ENCODE results near the gene GRB10. TPM values are rescaled to one million over a fixed set of nuclear protein-coding genes. Genes with fewer than 3 reads are reported as not detected.

Gene GRB10
- total RNA-seq, 1 donor from 2014 or later: 106 TPM

DNA sequence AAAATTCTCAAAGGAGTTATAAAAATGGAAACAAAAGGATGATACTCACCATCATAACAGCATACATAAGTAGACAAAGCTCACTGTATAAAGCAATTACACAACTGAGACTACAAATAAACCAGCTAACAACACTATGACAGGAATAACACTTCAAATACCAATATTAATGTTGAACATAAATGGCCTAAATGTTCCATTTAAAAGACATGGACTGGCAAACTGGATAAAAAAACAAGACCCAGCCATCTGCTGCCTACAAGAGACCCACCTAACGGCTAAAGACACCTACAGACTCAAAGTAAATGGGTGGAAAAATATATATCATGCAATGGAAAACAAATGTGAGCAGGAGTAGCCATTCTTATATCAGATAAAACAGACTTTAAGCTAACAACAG, 148.3 kb downstream of the GRB10 start:
- DNase-seq (ENCODE audit: low spot score): no peak

DNA sequence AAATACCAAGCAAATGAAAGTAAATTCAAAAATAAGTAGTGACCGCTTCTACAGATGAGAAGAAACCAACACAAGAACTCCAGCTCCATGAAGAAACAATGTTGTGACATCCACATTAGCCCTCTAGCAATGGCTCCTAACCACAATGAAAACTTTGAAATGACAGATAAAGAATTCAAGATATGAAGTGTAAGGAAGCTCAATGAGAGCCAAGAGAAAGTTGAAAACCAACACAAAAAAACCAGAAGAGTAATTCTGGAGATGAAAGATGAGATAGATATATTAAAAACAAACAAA, 149.3 kb downstream of the GRB10 start:
- DNase-seq (ENCODE audit: low spot score): no peak

DNA sequence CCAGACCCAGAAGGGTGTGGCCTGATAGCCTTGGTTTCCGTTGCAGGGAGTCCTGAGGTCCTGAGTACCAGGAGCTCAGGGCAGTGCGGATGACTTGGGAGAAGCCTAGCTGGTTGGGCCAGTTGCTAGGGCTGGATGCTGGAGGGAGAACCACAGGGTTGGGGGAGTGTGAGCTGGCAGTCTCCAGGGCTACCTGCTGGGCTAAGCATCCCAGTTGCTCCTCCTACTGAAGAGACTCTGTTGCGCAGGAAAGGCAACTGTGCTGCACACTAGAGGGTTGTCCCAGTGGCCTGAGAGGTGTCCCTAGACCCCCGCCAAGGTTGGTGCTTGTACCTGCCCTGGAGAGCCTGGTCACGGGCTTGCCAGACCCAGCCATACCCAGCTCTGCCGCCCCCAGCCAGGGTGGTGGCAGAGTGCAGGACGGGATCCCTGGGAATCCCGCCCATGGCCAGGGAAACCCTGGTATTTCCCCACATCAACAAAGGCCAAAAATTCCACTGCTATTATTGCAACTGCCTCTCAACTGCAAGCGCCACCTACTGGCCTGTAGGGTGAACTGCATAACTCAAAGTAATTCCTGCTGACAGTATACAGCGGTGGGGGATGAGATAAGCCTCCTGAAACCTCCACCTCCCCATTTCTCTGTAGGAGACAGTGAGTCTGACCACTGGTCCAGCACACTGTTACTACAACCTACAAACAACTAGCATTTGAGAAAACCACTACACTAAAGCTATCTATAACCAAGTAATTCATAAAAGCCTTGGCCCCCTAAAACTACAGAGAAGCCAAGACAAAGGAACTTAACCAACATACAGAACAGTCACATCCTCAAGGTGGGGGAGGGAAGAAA, 149.9 kb downstream of the GRB10 start:
- peak; percentile 47 for DNase-seq (ENCODE audit: low spot score)

DNA sequence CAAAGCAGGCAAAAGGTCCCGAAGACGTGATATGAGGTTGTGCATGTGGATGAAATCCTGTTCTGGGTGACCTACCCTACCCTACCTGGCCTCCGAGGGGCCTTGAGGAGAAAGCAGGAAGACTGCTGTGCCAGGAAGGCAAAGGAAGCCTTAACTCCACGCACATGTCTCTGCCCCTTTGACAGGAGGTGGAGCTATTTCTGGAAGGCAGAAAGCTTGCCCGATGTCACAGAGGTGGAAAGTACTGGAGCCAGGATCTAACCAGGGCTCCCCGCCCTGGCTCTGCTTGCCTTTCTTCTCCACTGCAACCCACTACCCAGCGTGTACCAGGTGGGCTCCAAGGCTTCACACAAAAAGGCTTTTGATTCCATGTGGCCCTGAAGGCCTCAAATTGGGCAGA, 151.1 kb downstream of the GRB10 start:
- no peak for DNase-seq (ENCODE audit: low spot score)

DNA sequence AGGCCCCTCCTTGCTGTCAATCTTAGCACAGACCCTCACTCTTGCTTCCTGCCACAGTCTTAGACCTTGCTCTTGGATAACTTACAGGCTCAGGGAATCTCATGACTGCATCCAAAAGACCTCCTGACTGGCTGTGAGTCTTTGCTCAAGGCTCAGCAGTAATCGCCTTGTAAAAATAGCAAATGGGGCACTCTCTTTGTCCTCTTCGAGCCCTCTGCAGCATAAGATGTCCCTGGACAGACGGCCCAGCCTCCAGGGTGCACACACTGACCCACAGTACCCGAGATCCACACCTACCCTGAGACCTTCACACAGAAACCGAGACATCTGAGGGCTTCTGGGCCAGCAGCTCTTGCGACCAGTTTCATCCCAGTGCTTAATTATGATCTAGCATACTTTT, 151.6 kb downstream of the GRB10 start:
- DNase-seq (ENCODE audit: low spot score): no peak

DNA sequence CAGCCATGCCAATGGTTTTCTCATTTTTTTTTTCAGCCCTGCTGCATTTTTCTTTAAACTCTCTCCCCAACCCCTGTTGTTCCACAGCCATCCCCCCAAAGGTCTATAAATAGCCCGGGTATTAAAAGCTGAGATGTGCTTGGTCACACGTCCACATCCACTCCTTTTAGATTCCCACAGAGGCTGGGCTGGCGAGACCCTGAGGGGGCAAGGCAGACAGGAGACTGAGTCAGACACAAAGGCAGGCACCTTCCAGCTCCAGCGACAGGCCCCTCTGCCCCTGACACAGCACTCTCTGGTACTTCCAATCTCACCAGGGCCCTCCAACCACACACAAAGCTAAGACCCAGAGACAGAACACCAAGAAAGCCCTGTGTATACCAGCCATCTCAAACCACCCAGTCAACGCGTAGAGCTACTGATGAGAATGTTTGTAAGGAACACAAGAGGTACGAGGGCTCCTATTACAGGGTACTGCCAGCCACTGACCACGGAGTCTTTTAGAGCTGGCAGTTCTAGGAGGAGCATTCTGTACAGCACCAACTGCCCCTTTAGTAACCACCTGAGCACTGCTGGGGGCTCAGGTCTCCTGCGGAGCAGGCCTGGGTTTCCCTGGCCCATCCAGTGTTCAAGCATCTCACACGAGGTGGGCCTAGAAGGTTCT, 153.3 kb downstream of the GRB10 start:
- DNase-seq (ENCODE audit: low spot score): no peak

DNA sequence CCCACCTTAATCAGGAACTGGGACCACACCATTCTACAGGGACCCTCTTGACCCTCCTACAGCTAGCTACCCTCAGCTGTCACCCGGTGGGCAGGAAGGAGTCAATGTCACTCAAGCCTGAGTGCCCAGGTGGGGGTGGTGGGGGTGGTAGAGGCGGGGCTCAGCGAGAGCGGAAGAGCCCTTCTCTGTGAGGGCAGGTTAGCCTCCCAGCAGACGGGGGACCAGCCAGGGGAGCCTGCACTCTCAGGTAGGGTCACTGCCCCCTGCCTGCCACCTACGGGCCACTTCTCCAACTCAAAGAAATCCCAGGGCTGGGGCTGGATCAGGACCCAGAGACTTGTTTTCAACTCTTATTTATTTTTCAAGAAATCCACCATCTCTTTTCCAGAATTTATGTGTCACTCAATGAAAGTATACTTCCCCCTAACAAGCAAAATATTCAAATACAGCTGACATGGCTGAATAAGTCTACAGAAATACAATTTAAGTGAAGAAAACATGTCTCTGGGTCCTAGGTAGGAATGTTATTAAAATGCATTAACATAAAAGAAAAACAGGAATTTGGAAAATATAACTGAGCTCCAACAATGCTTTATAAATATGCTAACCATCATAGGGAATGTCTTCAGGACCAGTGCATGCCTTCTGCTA, 154.1 kb downstream of the GRB10 start:
- DNase-seq (ENCODE audit: low spot score): no peak

DNA sequence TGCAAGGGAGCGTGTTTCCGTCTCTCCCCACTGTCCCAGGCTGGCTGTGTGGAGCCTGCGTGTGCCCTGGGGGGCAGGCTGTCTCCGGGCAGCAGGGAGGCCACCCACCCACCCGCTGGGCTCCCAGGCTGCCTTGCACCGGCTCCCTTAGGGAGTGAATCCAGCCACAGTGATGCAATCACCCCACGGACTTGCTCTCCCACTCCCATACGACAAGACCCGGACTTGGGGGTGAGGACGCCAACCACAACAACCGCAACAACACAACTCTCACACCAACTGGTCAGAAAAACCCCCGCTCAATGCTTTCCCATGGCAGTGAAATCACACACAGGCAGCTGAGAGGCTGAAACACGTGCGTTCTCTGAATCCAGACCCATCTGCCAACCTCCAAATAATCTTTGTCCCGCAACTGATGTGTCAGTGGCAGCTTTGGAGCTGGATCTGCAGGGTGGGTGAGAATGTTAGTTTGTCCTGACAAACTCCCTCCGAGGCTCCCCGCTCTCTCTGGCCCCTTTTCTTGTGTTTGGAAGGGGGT, 154.8 kb downstream of the GRB10 start:
- DNase-seq (ENCODE audit: low spot score): no peak

DNA sequence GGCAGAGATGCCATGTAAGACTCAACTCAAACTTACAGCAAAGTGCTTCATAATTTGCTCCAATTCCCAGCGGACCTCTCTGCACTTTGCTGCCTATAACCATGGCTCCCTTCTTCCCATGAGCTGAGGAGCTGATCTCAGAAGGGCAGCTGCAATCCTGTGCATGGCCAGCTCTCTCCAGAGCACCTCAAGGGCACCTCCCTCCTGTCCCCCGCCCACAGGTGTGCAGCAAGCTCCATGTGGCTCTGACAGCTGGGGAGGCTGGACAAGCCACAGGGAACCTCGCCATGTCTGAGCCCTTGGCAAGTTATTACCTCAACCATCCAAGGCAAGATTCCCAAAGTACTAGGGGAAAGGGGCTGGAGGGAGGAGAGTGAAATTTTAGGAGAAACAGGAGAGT, 156.4 kb downstream of the GRB10 start:
- DNase-seq (ENCODE audit: low spot score): no peak

DNA sequence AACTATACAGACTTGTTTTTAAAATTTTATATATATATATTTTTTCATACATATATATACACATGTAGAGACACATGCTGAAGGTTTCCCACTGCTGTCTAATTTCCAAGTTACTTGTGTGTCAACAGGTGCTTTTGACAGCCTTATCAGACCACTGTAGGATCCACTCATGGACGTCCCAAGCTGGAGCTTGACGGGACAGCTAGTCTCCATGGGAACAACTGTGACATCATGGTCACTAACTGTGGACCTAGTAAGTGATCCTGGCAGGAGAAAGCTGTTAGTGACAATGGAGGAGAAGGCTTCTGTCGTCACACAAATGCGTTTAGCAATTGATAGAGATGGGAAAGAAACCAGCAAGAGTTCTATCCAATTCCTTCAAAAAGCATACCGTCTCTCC, 157.3 kb downstream of the GRB10 start:
- DNase-seq (ENCODE audit: low spot score): no peak

DNA sequence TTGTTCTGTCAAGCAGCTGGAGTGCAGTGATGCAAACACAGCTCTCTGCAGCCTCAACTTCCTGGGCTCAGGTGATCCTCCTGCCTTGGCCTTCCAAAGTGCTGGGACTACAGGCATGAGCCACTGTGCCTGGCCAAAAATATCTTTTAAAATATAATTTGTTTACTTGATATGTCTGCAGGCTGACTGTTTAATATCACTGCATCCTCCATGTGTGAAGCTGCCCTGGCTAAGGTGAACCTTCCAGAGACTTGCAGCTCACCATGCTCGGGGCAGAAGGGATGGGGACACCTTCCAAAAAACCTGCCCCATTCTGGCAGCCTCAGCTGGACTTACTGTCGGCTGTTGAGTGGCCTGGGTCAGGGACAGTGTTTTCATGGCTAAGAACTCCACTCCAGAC, 159.9 kb downstream of the GRB10 start:
- no peak for DNase-seq (ENCODE audit: low spot score)

DNA sequence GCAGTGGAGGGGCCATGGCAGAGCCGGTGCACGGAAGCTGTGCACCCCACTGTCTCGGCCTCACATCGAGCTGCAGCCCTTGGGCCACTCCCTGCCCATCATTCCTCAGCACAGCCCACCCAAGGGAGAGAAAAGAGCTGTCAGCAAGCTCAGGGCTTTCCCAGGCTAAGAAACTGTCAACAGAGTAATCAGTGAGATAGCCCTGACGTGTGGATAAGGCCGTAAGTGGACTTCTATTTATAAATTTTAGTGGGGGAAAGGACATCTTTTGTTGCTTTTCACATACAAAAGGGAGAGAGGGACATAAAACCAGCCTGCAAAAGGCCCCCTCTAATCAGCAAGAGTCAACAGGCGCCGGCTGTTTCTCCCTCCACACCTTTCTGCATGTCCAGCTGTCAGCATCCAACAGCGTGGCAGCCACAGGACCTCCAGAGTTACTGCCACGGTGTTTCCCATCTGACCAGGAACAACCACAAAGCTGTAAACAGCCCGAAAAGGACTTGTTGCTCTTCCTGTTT, 160.7 kb downstream of the GRB10 start:
- no peak for DNase-seq (ENCODE audit: low spot score)

DNA sequence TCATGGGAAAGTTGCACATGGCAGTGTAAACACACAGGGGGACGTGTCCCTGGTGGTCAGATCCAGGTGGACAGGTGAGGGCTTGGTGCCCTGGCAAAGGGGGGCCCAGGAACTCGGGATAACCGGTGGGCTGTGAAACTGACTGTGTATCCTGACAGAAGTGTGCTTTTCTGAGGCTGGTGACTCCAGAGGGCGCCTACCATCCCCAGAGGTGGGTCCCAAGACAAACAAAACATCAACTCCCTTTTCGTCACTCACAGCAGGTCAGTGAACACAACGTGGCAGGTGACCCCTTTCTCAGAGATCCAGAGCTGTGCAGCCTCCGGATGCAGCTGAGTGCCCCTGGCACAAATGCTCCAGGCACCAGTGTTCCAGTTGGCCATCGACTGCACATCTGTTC, 161.5 kb downstream of the GRB10 start:
- no peak for DNase-seq (ENCODE audit: low spot score)

DNA sequence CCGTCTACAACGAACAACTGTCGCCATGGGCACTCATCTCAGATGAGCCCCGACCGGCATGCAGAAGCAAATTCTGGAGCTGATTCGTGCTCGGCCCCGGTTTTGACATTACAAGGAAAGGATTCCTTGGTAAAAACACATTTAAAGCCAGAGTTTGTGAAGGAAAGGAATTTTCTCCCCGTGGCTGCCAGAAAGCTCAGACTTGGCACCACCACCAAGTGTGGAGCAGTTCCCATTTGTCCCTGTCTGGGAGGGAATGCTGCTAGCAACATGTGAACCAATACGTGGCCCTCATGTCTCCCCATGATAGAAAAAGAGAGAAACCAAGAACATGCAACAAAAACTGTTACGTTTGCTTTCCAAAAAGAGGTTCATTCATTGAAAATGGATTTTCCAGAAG, 162.3 kb downstream of the GRB10 start:
- no peak for DNase-seq (ENCODE audit: low spot score)

DNA sequence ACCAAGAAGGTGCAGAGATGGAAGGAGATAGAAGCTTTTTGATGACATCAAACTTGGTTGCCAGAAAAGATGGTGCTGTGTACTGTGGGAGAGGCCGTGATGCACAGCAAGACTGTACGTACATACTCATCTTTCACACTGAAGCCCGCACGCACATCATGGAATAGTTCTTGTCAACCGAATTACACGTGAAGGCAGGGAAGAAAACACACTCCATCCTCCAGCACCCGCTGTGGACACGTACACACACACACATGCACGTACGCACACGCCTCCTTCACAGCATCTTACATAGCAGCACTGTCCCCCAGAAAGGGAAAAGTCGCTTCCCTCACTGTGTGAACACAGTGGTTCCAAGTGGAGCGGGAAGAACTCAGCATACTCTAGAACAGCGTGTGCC, 163.0 kb downstream of the GRB10 start:
- DNase-seq (ENCODE audit: low spot score): no peak

DNA sequence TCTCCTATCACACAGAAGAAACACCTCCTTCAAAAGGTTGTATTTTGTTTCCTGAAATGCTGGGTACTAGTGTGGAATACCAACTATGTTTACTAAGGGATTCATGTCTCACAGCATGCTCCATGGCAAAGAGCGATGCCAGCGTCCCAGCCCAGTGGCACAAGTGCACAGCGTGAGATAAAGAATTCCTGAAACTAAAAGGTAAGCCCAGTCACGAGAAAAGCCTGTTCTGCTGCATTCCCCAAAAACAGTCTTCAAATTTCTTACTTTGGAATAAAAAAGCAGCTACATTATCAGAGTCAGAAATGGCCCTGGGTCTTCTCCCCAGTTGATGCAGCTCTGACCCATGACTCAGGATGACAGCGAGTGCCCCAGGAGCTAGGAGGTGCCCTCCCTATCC, 164.4 kb downstream of the GRB10 start:
- no peak for DNase-seq (ENCODE audit: low spot score)

DNA sequence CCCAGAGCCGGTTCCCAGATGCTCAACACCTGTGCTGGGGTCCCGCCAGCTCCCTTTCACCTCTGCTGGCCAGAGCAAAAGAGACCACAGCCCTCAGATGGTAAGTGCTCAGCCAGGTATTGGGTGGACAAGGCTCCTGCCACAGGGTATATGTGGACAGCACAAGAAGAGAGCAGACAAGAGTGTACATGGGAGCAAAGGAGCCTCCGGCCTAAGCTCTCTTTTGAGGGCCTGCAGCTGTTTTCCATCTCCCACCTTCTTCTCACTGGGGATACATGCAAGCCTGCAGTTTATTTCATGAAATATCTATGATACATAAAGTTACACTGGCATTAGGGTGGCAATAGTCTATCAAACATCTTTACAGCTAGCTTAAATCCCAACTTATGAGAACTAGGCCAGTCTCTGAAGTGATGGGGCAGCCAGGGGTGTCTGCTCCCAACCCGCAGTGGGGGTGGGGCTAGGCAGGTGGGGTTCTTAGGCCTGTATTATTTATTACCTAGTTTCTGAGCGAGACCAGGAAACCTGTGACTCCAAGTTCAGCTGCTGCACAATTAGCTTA, 167.1 kb downstream of the GRB10 start:
- DNase-seq (ENCODE audit: low spot score): no peak

DNA sequence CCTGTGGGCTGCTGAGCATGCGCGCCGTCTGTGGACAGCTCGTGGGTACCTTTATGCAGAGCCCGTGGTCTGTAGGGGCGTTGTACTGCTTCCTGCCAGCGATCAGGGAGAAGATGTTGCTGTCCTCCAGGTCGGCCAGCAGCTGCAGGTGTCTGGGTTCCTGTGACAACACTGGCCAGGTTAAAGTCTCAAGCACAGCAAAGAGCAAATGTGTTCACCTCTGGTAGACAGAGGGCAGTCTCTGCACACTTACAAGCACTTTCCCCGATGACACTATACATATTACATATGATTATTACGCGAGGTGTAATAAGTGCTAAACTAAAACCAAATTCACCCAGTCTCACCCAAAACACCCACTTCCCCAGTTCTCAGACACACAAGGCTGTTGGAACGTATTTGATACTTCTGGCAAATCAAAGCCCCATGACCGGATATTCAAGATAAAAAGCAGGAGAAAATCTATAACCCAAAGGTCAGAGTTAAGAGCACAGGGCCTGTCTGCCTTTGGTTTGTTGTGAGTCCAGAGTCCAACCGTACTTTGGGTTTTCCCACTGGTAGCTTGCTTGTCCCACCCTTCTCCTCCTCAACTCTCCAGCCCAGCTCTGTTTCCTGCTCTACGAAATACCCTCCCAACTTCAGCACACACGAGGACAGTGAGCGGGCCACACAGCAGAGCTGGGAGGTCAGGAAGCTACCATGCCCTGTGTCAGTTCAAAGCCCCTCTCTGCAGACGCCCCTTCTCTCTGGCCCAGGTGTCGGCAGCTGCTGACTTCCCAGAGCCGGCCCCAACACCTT, 167.8 kb downstream of the GRB10 start:
- peak; percentile 75 for DNase-seq (ENCODE audit: low spot score)

DNA sequence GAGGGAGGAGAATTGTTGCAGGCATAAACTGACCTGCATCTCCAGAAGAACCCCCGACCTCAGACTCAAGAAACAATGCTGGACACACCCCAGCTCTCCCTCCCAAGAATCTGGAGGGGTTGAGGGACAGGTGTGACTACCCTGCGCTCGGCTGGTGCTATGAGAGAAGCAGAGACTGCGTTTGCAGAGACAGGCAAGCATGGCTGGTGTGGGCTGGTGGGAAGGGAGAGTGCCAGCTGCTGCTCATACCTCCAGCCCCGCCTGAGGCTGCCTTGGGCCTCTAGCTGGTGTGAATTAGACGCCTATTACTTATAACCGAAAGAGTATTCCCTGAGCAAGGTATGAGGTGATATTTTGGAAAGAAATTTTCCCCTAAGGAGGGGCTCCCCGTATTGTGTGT, 169.2 kb downstream of the GRB10 start:
- no peak for DNase-seq (ENCODE audit: low spot score)

DNA sequence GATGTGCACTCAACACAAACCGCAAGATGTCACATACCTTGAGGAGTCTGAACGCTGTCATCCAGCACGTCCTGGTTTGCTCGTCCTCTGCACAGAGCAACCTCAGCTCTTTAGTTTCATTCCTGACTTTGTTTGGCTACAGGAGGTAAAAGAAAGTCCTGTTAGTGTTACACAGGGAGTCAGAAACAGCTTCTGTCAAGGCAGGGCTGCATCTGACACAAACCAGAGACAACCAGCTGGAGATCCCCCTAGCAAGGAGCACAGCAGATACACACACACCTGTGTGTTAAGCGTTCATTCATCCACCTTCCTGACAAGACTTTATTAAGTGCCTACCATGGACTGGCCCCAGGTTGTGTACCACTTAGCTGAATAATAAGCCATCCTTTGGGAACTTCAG, 170.0 kb downstream of the GRB10 start:
- no peak for DNase-seq (ENCODE audit: low spot score)

DNA sequence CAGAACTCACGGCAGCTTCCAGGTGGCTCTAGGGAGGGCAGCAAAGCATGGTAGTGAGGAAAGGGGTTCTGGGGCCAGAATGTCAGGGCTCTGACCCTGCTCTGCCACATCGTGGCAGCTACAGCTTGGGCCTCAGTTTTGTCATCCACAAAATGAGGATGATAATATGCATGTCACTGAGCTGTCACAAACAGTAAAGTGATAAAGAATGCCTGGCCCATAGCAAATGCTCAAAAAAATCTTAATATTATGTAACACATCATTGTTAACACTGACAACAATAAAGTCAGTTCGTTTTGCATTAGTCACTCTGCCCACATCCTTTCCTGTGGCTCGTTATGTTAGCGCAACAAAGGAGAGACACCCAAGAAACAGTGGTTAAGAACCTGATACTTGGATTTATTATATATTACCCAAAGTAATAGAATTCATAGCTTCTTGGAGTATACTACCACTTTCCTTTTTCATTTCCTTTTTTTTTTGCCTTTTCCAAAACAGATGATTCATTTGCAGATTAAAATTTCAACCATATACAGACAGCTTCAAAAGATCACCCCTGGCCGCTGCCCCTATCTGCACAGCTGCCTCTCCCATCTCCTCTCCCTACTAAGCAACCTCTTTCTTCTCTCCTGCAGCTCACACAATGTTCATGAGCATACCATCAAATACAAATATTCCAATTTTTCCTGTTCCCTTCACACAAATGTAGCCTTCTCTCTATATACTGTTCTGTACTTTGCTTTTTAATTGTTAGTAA, 172.0 kb downstream of the GRB10 start:
- DNase-seq (ENCODE audit: low spot score): no peak
